Adrenal gland (tissue), 5 donors: ENCODE measurements around the gene KIRREL3.

Source experiments
- POLR2A ChIP-seq, 2 donors: fragments of 450-650 bp; IDR thresholded peaks; one replicate each; pipeline ENCODE4 v1.6.1; 2017; ENCODE audit warnings: antibody characterized with exemption in 2 of 2, mild to moderate bottlenecking in 2 of 2, moderate library complexity in 1 of 2
- TF ChIP-seq, protein P1 (sequence below), 6 experiments: fragments of 450-650 bp in 4 of 6; fragments of 200-600 bp in 2 of 6; sonication (generic) in 1 of 6; IDR thresholded peaks; 1 replicate in 5 of 6; 2 replicates in 1 of 6; pipeline versions ENCODE4 v1.5.1 to v1.8.0; 2016 to 2021; ENCODE audit warnings: antibody characterized with exemption in 6 of 6, mild to moderate bottlenecking in 2 of 6, moderate library complexity in 1 of 6
- donor health status: DM: no; HTN: no; CAD: no.

DNA sequence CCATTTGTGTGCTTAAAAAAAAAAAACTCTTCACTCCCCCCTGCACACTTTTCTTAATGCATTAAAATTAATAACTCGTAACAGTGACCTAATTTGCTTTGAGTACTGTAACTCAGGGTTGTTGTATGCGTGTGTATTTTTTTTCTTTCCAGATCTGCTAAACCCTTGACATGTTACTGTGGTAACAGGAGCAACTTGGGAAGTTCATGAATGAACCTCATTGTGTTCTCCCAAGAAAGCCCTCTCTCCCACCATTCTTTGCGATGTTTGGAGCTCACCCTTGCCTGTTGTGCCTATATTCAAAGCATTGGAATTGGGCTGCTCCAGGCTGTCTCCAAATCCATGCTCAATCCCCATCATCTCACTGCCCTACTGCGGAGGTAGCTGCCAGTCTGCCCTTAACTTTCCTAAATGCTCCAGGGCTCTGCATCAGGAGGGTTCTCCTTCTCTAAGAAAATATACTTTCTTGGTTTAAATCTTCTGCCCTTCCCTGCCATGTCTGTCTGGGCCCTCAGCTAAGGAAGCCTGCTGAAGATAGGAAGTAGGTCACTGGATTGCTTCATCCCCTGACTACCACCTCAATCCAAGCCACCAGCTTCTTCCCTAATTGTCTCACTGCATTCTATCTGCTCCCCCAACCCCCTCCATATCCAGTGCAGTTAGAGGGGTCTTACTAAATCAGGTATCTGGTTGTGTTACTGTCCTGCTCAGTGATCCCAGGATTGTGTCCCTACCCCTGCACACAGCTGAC lies 70.3 kb downstream of the KIRREL3 start:
- no peak for TF ChIP-seq POLR2A (IDR thresholded peaks at IDR 0.05)
- TF ChIP-seq, protein P1, sequence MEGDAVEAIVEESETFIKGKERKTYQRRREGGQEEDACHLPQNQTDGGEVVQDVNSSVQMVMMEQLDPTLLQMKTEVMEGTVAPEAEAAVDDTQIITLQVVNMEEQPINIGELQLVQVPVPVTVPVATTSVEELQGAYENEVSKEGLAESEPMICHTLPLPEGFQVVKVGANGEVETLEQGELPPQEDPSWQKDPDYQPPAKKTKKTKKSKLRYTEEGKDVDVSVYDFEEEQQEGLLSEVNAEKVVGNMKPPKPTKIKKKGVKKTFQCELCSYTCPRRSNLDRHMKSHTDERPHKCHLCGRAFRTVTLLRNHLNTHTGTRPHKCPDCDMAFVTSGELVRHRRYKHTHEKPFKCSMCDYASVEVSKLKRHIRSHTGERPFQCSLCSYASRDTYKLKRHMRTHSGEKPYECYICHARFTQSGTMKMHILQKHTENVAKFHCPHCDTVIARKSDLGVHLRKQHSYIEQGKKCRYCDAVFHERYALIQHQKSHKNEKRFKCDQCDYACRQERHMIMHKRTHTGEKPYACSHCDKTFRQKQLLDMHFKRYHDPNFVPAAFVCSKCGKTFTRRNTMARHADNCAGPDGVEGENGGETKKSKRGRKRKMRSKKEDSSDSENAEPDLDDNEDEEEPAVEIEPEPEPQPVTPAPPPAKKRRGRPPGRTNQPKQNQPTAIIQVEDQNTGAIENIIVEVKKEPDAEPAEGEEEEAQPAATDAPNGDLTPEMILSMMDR (IDR thresholded peaks at IDR 0.05): no peak
